H1 (cell line): Measurements from ENCODE around the gene CERS5. TPM values are rescaled to one million over a fixed set of nuclear protein-coding genes. Genes with fewer than 3 reads are reported as not detected.

Experiments
- HDAC2 ChIP-seq, 2 experiments: fragments of 300-600 bp in 1 of 2; sonication (generic) in 1 of 2; IDR thresholded peaks; 2 replicates each; pipeline ENCODE4 v1.6.1; 2011 to 2012; ENCODE audit warnings: low read depth in 2 of 2, low read length in 2 of 2, mild to moderate bottlenecking in 2 of 2, moderate library complexity in 2 of 2, borderline replicate concordance in 1 of 2, inconsistent platforms in 1 of 2
- KDM5A ChIP-seq: fragments of 200-600 bp; IDR thresholded peaks from 2 replicates; pipeline ENCODE4 v1.7.1; 2012; ENCODE audit warnings: mild to moderate bottlenecking, low read length, inconsistent platforms, mixed read lengths
- polyA plus RNA-seq, 7 experiments: library from polyadenylated mRNA; depleted of rRNA in 3 of 7; stranded (reverse) in 5 of 7; unstranded in 2 of 7; fragments of >200 nt in 5 of 7; fragments of 200-250 nt in 2 of 7; gene quantifications; 1 replicate in 5 of 7; 2 replicates in 1 of 7; 4 replicates in 1 of 7; pipeline versions ENCODE4 v1.2.1 to v1.2.3, GENCODE V29; 2011 to 2013; ENCODE audit warnings: missing spikeins in 2 of 7, mixed read lengths in 2 of 7
- total RNA-seq: library from RNA; stranded (reverse); fragmentation: NEBNext Ultra II Directional; extraction: Animal tissue kit (Norgen Biotek cat#: 25700); gene quantifications from 2 replicates; pipeline ENCODE4 v1.2.1, GENCODE V29; 2021

The CERS5 gene
- total and polyA plus RNA-seq, 2 of the 8 experiments (the other 6 are each of a cell fraction or from before 2014, with no cell fraction given): 69.2 to 119 TPM

DNA sequence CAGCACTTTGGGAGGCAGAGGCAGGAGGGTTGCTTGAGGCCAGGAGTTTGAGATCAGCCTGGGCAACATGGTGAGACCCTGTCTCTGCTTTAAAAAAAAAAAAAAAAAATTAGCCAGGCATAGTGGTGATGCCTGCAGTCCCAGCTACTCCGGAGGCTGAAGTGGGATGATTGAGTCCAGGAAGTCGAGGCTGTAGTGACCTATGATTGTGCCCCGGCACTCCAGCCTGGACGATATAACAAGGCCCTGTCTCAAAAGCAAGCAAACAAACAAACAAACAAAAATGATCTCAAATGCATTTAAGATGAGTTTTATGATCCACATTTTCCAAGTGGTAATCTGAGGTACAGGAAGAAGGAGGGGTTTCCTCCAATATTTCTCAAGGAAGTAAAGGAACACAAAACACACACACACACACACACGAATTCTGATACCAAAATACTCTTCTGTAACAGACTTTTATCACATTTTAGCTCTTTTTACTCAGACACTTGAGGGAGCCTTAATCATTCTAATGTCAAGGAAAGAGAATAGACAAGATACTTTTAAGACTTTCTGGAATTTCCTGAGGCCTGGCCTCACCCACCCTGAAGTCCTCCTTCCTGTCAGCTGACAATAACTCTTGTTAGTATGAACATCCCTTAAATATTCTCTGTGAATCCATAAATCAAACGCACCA is 44.4 kb upstream of the CERS5 start (continued):
- TF ChIP-seq HDAC2 (IDR thresholded peaks at IDR 0.05; ENCODE audit: borderline replicate concordance in 1 of 2, low read depth in 2 of 2, low read length in 2 of 2): no peak
- no peak for TF ChIP-seq KDM5A
